ENCODE results near the gene GPR31.
"Not testable (repeated sequence)": the region's sequence is repeated elsewhere in the genome, so short reads cannot be mapped to it uniquely, and the experiment has no call there.

- TF ChIP-seq EP300 (IDR thresholded peaks at IDR 0.05): not testable (repeated sequence)
- TF ChIP-seq, protein P1, sequence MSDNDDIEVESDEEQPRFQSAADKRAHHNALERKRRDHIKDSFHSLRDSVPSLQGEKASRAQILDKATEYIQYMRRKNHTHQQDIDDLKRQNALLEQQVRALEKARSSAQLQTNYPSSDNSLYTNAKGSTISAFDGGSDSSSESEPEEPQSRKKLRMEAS (IDR thresholded peaks at IDR 0.05): peak; percentile 5; the same call in 1 of the 2 replicates
- TF ChIP-seq, protein P2, sequence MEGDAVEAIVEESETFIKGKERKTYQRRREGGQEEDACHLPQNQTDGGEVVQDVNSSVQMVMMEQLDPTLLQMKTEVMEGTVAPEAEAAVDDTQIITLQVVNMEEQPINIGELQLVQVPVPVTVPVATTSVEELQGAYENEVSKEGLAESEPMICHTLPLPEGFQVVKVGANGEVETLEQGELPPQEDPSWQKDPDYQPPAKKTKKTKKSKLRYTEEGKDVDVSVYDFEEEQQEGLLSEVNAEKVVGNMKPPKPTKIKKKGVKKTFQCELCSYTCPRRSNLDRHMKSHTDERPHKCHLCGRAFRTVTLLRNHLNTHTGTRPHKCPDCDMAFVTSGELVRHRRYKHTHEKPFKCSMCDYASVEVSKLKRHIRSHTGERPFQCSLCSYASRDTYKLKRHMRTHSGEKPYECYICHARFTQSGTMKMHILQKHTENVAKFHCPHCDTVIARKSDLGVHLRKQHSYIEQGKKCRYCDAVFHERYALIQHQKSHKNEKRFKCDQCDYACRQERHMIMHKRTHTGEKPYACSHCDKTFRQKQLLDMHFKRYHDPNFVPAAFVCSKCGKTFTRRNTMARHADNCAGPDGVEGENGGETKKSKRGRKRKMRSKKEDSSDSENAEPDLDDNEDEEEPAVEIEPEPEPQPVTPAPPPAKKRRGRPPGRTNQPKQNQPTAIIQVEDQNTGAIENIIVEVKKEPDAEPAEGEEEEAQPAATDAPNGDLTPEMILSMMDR (IDR thresholded peaks at IDR 0.05): not testable (repeated sequence)
Measured at GRCh38 chr6:167203261-167204058, 45.7 kb upstream of the GPR31 start.

All from A549 (cell line).